ENCODE results near the gene ADAMTSL4.

The ADAMTSL4 gene

DNA sequence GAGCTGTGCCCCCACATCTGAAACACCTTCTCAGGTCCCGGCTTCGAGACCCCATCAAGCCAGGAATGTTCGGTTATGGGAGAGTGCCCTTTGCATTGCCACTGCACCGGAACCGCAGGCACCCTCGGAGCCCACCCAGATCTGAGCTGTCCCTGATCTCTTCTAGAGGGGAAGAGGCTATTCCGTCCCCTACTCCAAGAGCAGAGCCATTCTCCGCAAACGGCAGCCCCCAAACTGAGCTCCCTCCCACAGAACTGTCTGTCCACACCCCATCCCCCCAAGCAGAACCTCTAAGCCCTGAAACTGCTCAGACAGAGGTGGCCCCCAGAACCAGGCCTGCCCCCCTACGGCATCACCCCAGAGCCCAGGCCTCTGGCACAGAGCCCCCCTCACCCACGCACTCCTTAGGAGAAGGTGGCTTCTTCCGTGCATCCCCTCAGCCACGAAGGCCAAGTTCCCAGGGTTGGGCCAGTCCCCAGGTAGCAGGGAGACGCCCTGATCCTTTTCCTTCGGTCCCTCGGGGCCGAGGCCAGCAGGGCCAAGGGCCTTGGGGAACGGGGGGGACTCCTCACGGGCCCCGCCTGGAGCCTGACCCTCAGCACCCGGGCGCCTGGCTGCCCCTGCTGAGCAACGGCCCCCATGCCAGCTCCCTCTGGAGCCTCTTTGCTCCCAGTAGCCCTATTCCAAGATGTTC, 4.3 kb downstream of the ADAMTSL4 start:
- FAIRE-seq: no peak
- no peak for DNase-seq (ENCODE audit: insufficient read length, low spot score)

DNA sequence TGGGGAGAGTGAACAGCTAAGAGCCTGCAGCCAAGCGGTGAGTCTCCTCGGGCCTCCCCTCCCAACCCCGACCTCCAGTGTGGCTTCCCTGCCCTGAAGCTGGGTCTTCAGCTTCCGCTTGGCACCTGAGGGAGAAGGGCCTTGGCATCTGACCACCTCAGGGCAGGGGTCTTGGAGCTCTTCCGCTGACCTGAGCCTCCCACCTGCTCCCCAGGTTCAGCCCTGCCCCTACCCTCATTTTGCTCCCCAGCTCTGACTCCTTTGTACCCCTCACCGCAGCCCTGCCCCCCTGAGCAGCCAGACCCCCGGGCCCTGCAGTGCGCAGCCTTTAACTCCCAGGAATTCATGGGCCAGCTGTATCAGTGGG, 4.9 kb downstream of the ADAMTSL4 start:
- FAIRE-seq (no peak), DNase-seq (ENCODE audit: insufficient read length, low spot score) (no peak)

DNA sequence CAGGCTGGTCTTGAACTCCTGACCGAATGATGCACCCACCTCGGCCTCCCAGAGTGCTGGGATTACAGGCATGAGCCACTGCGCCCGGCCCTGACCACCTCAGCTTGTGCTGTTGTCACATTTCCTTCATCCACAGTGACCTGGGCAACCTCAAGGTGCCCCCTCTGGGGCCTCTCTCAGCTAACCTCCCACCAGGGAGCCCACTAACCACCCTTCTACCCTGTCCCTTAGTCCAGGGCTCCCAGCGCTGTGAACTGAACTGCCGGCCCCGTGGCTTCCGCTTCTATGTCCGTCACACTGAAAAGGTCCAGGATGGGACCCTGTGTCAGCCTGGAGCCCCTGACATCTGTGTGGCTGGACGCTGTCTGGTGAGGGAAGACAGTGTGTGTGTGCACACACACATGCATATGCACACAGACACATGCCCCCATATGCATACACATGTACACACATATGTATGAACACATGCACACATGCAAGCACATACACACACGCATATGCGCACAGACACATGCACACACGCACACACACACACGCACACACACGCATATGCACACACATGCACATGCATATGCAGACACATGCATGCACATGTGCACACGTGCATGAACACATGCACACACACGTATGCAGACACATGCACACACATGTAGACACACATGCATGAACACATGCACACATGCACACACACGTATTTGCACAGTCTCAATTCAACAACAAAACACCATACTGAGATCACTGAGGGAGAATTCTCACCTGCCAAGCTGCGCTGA, 6.2 kb downstream of the ADAMTSL4 start:
- FAIRE-seq: peak; percentile 89

DNA sequence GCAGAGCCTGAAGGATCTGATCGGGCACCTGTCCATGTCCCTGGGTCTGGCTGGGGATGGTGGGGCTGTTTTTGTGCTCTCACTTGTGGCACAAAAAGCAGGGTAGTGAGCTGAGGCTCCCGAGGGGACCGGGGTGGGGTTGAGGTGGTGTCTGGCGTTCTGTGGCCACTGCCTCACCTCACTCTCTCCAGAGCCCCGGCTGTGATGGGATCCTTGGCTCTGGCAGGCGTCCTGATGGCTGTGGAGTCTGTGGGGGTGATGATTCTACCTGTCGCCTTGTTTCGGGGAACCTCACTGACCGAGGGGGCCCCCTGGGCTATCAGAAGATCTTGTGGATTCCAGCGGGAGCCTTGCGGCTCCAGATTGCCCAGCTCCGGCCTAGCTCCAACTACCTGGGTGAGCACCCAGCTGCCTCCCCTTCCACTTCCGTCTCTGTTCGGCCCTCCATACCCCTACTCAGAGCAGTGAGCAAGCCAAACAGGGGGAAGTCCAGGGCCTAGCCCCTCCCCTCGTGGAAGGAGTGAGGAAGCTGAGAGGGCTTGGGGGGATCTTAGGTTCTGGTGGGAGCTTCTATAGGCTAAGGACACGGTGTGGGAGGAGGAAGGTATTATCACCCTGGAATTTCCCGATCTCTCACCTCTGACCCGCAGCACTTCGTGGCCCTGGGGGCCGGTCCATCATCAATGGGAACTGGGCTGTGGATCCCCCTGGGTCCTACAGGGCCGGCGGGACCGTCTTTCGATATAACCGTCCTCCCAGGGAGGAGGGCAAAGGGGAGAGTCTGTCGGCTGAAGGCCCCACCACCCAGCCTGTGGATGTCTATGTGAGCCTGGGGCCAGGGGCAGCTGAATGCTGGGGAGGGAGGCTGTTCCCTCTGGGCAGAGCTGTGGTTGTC, 7.0 kb downstream of the ADAMTSL4 start:
- no peak for DNase-seq (ENCODE audit: insufficient read length, low spot score)
- no peak for FAIRE-seq

More for the DNA sequence above, 6.2 kb downstream of the ADAMTSL4 start:
- no peak for DNase-seq (ENCODE audit: insufficient read length, low spot score)

DNA sequence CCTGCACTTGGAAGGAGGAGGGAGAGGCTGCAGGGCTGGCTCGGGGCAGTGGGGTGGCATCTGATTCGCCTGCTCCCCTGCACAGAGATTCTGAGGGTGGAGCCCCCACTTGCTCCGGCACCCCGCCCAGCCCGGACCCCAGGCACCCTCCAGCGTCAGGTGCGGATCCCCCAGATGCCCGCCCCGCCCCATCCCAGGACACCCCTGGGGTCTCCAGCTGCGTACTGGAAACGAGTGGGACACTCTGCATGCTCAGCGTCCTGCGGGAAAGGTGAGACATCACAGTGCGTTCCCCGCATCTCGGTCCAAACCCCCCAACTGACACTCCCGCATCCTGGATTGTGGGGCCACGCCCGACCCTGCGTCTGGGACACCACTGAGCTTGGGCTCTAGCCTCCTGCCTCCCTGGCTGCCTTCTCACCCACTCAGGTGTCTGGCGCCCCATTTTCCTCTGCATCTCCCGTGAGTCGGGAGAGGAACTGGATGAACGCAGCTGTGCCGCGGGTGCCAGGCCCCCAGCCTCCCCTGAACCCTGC, 7.9 kb downstream of the ADAMTSL4 start:
- FAIRE-seq (no peak), DNase-seq (ENCODE audit: insufficient read length, low spot score) (no peak)

DNA sequence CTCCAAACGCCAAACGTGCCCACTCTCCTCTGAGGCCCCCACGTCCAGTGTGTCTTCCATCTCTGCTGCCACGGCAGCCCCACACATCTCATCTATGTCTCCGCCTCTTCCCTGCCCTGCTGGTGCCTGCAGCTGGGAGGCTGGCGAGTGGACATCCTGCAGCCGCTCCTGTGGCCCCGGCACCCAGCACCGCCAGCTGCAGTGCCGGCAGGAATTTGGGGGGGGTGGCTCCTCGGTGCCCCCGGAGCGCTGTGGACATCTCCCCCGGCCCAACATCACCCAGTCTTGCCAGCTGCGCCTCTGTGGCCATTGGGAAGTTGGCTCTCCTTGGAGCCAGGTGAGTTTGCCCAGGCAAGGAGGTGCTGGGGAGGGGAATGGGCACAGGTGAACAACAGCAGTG, 8.6 kb downstream of the ADAMTSL4 start:
- FAIRE-seq (no peak), DNase-seq (ENCODE audit: insufficient read length, low spot score) (no peak)

DNA sequence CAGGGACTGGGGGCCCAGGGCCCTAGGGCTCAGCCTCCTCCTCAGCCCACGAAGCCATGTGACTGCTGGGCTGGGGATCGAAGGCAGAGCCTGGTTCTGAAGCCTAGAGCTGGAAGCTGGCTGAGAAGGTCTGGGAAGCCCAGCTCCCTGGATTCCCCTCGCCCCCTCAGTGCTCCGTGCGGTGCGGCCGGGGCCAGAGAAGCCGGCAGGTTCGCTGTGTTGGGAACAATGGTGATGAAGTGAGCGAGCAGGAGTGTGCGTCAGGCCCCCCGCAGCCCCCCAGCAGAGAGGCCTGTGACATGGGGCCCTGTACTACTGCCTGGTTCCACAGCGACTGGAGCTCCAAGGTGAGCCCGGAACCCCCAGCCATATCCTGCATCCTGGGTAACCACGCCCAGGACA, 9.1 kb downstream of the ADAMTSL4 start:
- DNase-seq (ENCODE audit: insufficient read length, low spot score) (no peak), FAIRE-seq (no peak)

DNA sequence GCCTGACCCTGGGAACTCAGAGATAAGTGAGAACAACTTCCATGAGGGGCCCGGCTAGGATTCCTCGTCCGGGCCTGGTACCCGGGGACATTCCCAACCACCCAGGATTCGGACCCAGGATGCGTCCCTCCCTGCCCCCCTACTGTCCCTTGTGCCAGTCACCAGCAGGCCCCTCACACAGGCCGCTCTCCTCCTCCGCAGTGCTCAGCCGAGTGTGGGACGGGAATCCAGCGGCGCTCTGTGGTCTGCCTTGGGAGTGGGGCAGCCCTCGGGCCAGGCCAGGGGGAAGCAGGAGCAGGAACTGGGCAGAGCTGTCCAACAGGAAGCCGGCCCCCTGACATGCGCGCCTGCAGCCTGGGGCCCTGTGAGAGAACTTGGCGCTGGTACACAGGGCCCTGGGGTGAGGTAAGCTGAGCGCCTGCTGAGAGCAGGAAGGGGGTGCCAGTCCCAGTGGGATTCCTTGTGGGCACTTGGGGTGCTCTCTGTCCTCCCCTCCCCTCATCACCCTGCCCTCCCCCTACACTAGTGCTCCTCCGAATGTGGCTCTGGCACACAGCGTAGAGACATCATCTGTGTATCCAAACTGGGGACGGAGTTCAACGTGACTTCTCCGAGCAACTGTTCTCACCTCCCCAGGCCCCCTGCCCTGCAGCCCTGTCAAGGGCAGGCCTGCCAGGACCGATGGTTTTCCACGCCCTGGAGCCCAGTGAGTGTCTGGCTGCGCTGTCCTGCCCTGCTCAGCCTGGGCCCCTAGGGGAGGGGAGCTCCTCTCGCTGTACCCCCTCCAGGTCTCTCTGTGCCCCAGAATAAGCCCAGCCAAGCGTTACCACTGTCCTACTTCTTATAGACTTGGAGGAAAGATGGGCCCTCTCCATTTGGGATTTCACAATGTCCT, 9.8 kb downstream of the ADAMTSL4 start:
- FAIRE-seq (no peak), DNase-seq (ENCODE audit: insufficient read length, low spot score) (no peak)

DNA sequence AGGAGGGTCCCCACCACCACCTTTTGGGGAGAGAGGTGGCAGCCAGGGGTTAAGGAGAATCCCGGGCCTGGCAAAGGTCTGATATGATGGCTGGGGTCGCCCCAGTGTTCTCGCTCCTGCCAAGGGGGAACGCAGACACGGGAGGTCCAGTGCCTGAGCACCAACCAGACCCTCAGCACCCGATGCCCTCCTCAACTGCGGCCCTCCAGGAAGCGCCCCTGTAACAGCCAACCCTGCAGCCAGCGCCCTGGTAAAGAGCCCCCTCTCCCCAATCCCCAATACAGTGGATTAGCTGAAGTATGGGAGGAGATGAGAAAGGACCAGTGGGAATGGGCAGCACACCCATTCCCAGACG, 10.4 kb downstream of the ADAMTSL4 start:
- FAIRE-seq: no peak
- DNase-seq (ENCODE audit: insufficient read length, low spot score): no peak

DNA sequence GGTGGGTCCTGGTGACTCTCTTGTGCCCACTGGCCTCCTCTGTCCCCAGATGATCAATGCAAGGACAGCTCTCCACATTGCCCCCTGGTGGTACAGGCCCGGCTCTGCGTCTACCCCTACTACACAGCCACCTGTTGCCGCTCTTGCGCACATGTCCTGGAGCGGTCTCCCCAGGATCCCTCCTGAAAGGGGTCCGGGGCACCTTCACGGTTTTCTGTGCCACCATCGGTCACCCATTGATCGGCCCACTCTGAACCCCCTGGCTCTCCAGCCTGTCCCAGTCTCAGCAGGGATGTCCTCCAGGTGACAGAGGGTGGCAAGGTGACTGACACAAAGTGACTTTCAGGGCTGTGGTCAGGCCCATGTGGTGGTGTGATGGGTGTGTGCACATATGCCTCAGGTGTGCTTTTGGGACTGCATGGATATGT, 10.8 kb downstream of the ADAMTSL4 start:
- FAIRE-seq (no peak), DNase-seq (ENCODE audit: insufficient read length, low spot score) (peak; percentile 63)

DNA sequence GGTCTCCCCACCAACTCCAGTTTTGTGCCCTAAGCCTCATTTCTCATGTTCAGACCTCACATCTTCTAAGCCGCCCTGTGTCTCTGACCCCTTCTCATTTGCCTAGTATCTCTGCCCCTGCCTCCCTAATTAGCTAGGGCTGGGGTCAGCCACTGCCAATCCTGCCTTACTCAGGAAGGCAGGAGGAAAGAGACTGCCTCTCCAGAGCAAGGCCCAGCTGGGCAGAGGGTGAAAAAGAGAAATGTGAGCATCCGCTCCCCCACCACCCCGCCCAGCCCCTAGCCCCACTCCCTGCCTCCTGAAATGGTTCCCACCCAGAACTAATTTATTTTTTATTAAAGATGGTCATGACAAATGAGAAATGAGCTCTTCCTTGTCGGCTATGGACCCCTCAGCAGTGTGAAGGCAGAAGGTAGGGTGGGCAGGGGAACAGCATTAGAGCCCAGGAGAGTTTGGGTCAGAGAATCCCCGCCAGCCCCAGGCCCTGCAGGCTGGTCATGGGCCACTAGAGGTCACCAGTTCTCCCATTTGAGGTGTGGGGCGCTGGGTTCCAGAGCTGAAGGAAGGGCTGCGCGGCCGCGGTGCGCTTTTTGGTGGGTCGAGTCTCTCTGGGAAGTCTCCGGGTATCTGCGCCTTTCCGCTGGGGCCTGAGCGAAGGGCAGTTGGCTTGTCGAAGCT, 11.5 kb downstream of the ADAMTSL4 start:
- DNase-seq (ENCODE audit: insufficient read length, low spot score) (peak; percentile 68), FAIRE-seq (no peak)

DNA sequence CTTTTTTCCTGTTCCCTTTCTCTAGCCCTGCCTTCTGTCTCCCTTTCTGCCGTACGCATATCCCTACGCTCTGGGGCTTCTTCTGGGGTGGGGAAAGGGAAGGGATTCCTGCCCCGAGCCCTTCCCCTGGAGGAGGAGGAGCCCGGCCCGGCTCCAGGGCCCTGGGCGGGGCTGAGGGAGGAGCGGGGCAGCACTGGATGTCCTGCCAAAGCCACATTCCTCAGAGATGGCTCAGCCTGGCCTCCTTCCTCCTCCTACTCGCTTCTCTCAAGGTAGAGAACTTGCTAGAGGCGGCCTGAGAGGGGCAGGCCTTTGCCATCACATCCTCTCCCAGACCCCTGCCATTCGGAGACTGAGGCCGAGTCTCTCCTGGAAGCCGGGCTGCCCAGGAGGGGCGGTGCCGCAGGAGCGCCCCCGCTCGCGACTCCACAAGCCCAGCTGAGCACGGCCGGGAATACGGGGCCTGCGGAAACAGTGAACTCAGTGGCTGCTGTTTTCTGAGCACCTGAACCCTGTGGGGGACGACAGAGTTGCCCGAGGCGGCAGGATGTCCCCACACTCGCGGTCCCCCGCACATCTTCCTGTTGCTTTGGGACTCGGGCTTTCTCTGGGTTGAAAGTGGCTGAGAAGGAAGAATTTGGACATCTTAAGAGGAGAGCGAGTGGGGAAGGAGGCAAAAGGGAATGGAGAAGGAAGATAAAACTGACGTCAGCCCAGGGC, 12.2 kb downstream of the ADAMTSL4 start:
- DNase-seq (ENCODE audit: insufficient read length, low spot score) (peak; percentile 88), FAIRE-seq (no peak)

DNA sequence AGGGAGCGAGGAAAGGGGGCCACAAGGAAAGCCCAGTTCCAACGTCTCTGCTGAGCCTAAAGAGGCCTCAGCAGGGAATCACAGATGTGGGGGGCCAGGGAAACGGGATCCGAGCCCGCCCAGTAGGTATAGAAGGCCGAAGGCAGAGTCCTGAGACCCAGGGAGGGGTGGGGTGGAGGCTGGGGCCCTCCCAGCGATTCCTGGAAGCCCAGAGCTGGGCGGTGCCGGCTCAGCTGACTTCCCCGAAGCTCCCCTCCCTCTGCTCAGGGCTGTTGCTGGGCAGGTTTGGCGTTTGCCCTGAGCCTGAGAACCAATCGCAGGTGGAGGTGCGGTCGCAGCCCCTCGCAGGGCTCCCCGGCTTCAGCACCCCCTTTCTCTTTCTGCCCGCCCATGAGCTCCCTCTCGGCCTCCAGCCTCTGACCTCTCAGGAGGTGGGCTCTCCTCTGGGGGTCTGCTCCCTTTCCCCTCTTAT, 12.8 kb downstream of the ADAMTSL4 start:
- FAIRE-seq: no peak
- DNase-seq (ENCODE audit: insufficient read length, low spot score): peak; percentile 75

DNA sequence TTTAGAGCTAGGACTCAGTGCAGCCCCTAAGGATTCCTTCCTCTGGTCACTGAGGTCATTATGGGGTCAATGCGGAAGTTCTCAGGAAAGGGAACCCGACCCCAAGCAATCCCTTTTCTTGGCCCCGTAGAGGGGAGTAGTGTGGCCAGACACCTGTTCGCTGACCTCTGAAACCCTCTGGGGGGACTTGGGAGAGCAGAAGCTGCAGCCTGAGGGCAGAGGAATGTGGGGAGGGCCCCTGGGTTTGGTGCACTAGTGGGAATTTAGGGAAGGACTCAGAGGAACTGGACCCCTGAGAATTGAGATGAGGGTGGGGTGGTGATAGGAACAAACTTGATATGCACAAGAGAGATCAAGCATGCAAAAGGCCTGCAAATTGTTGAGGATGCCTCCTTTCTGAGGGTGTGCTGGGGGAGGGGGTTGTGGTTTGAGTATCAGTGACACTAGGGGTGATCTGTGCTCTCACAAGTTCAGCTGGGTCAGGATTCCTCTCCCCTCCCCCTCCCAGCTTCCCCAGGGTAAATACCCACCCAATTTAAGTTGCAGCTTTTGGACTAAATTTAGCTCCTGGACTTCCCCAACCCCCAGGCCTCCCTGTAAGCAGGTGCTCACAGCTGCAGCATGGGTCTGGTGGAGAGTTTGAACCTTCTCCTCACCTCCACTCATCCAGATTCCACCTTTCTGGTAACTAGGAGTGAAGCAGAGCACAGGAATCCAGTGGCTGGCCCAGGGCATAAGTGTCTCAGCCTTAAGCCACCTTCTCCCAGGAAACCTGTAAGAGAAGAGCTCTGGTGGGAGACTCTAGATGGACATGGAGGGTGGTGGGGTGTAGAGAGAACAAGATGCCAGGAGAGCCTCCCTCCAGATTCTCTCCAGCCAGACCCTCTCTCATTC, 13.5 kb downstream of the ADAMTSL4 start:
- DNase-seq (ENCODE audit: insufficient read length, low spot score) (no peak), FAIRE-seq (no peak)

DNA sequence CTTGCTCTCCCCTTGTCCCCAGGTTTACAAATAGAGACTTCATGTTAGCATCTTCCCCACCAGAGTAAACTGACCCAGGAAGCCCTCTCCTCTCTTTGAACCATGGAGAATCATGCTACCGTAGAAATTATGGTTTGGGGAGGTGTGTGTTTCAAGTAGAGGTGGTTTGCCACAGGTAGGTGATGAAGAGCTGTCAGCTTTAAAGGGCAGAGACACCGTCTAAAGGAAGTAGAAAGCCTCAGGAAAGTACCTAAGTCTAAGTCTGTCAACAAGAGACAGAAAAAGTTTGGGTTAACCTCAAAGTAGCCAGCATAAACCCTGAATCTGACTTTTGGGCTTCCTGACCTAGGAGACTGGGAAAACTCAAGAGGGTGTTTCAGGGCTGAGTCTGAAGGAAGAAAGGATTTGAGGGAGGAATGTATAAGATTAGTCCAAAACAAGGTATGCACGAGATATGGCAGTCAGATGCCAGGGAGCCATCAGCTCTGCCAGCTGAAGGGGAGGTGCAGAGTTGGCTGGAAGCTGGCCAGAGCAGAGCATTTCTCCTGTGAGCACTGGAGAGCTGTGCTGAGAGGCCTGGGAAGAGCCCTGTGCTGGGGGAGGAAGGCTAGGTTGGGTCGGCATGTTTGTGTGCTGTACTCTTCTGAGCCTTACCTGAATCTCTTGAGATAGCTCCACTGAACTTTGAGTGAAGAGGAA, 14.3 kb downstream of the ADAMTSL4 start:
- no peak for FAIRE-seq

DNA sequence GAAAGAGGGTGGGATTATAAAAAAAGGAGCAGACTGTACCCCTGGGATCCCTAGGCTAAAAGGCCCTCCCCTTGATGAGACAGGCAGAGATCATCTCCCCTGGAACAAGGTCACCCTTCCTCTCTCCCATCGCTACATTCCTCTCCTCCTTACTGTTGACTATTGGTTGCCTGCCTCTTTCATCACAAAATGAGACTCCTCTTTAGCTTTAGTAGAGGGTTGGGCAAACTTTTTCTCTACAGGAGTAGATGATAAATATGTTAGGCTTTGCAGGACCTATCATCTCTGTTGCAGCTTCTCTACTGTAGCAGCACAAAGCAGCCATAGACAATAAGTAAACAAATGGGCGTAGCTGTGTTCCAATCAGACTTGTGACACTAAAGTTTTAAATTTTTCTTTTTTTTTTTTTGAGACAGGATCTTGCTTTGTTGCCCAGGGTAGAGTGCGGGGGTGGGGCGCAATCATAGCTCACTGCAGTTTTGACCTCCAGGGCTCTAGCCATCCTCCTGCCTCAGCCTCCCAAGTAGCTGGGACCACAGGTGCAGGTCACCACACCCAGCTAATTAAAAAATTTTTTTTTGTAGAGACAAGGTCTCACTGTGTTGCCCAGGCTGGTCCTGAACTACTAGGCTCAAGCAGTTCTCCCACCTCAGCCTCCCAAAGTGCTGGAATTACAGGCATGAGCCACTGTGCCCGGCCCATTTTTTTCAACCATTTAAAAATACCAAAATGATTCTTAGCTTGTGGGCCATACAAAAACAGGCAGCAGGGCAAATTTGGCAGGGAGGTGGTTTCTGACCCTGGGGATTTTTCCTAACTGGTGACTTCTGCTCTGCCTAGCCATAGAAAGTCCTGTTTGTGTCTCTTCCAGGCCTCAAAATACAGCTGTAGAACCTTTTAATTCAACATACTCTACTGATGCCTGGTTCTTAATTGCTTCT, 15.1 kb downstream of the ADAMTSL4 start:
- FAIRE-seq: no peak
- no peak for DNase-seq (ENCODE audit: insufficient read length, low spot score)

More for the DNA sequence above, 14.3 kb downstream of the ADAMTSL4 start:
- DNase-seq (ENCODE audit: insufficient read length, low spot score): no peak
